Stomach (tissue), 9 donors: Measurements from ENCODE around the gene E2F8. TPM values are rescaled to one million over a fixed set of nuclear protein-coding genes. Genes with fewer than 3 reads are reported as not detected.

ENCODE experiments used
- DNase-seq, 2 donors: peaks; one replicate each; pipeline versions ENCODE4 v3.0.0 to v3.0.0-alpha.2; 2013 to 2019
- H3K27ac ChIP-seq, 5 donors: fragments of 200-600 bp in 4 of 5; sonication (generic) in 4 of 5; one replicate each; pipeline ENCODE4 v1.5.1; 2013 to 2019; ENCODE audit warnings: mild to moderate bottlenecking in 1 of 5, moderate library complexity in 1 of 5
- H3K27me3 ChIP-seq, 3 donors: fragments of 200-600 bp; sonication (generic); one replicate each; pipeline ENCODE4 v1.5.1; 2017 to 2019; ENCODE audit warnings: mixed run types in 1 of 3
- H3K36me3 ChIP-seq, 4 donors: fragments of 200-600 bp; sonication (generic); 1 replicate in 3 of 4; 2 replicates in 1 of 4; pipeline ENCODE4 v1.5.1; 2016 to 2019
- H3K4me1 ChIP-seq, 4 donors: fragments of 200-600 bp; sonication (generic); one replicate each; pipeline ENCODE4 v1.5.1; 2016 to 2019
- H3K4me3 ChIP-seq, 4 donors: fragments of 200-600 bp; sonication (generic) in 3 of 4; one replicate each; pipeline ENCODE4 v1.5.1; 2016 to 2019; ENCODE audit warnings: mild to moderate bottlenecking in 1 of 4
- H3K9me3 ChIP-seq, 4 donors: fragments of 200-600 bp; sonication (generic); one replicate each; pipeline ENCODE4 v1.5.1; 2016 to 2019
- CTCF ChIP-seq, 7 experiments: fragments of 450-650 bp in 4 of 7; fragments of 200-600 bp in 3 of 7; sonication (generic) in 3 of 7; IDR thresholded peaks; one replicate each; pipeline ENCODE4 v1.5.1; 2016 to 2019; ENCODE audit warnings: antibody characterized with exemption in 7 of 7, control low read depth in 2 of 7, mild to moderate bottlenecking in 1 of 7
- EP300 ChIP-seq: sonication (generic); formaldehyde crosslinking; IDR thresholded peaks from one replicate; pipeline ENCODE4 v1.6.1; 2017; ENCODE audit warnings: antibody characterized with exemption
- POLR2A ChIP-seq, 4 donors: fragments of 450-650 bp; IDR thresholded peaks; one replicate each; pipeline ENCODE4 v1.6.1; 2016; ENCODE audit warnings: antibody characterized with exemption in 4 of 4, control low read depth in 2 of 4, mild to moderate bottlenecking in 1 of 4, moderate library complexity in 1 of 4
- POLR2AphosphoS5 ChIP-seq, 3 donors: sonication (generic); formaldehyde crosslinking; IDR thresholded peaks; one replicate each; pipeline ENCODE4 v1.6.1; 2016; ENCODE audit warnings: antibody characterized with exemption in 3 of 3
- WGBS, 5 donors: extraction: QIAGEN DNeasy Blood & Tissue Kit in 3 of 5; methylation state at CpG; one replicate each; pipeline versions ENCODE4 v1.1.5 to v1.1.7; 2013 to 2018; 5-methylcytosine and 5-hydroxymethylcytosine counted together
- intact Hi-C: fragments of 100-400 bp; cut with DNase I; formaldehyde crosslinking; loops from one replicate; pipeline ENCODE4 v1.15.1; 2023; ENCODE audit warnings: low total_unique reads
- polyA plus RNA-seq, 3 donors: library from polyadenylated mRNA; stranded (reverse); fragments of 200-250 nt; gene quantifications; one replicate each; pipeline ENCODE4 v1.2.3, GENCODE V29; 2013
- total RNA-seq, 5 donors: library from RNA; depleted of rRNA; stranded (reverse); fragments of >200 nt; gene quantifications; one replicate each; pipeline versions ENCODE4 v1.1.0 to v1.2.3, GENCODE V29; 2014 to 2016
- donor health status: healthy with polysubstance abuse.
- donor health status: Bipolar disorder and iron deficiency.
- donor health status: healthy.

The E2F8 gene
- total and polyA plus RNA-seq, 8 donors, result 0.89 to 13.0 (median 3.2) TPM

GRCh38 chr11:19243143-19243542 is 2.4 kb upstream of the E2F8 start:
- Histone ChIP-seq H3K9me3 (no peaks in the 10 kb centered on the region), H3K4me1 (peaks cover 15 to 60% (median 32%) of the 10 kb centered on the region in 4 donors), H3K36me3 (no peaks in the 10 kb centered on the region), H3K4me3 (no peak overlapping the region), H3K27ac (peak overlapping the region in 3 of 5 donors; percentile 15 to 48 (median 30)), H3K27me3 (peaks cover 12 to 68% (median 21%) of the 10 kb centered on the region in 3 donors)
- WGBS, 5 donors, result 58 to 67% (median 62%) methylated on average over 5 of the region's 5 CpGs
- TF ChIP-seq EP300 (no peak), POLR2A (IDR thresholded peaks at IDR 0.05) (no peak), POLR2AphosphoS5 (IDR thresholded peaks at IDR 0.05) (no peak), CTCF (IDR thresholded peaks at IDR 0.05) (no peak)
- DNase-seq, result no peak
- intact Hi-C loops, result no loop called here

GRCh38 chr11:19242179-19242932 is 1.6 kb upstream of the E2F8 start:
- Histone ChIP-seq H3K4me1 (peaks cover 15 to 66% (median 35%) of the 10 kb centered on the region in 4 donors), H3K27me3 (peaks cover 12 to 76% (median 21%) of the 10 kb centered on the region in 3 donors), H3K36me3 (no peaks in the 10 kb centered on the region), H3K27ac (peak overlapping the region in 3 of 5 donors; percentile 2 to 66 (median 56)), H3K9me3 (no peaks in the 10 kb centered on the region), H3K4me3 (peak overlapping the region; percentile 68 to 97 (median 83))
- DNase-seq, result peak in 1 of 2 donors; percentile 48
- WGBS, 5 donors, result 9 to 14% (median 13%) methylated on average over 43 to 55 of the region's 55 CpGs
- TF ChIP-seq CTCF (IDR thresholded peaks at IDR 0.05) (no peak), POLR2AphosphoS5 (IDR thresholded peaks at IDR 0.05) (no peak), POLR2A (IDR thresholded peaks at IDR 0.05) (no peak), EP300 (no peak)
- intact Hi-C loops, result no loop called here

GRCh38 chr11:19241260-19242178 is 774 bp upstream of the E2F8 start:
- H3K27me3 ChIP-seq, result peaks cover 12 to 84% (median 21%) of the 10 kb centered on the region in 3 donors
- WGBS, 5 donors, result 0 to 2% (median 1%) methylated on average over 54 to 92 of the region's 92 CpGs
- H3K4me3 ChIP-seq, result peak overlapping the region; percentile 68 to 97 (median 83)
- H3K9me3 ChIP-seq, result no peaks in the 10 kb centered on the region
- TF ChIP-seq CTCF (IDR thresholded peaks at IDR 0.05) (no peak), POLR2AphosphoS5 (IDR thresholded peaks at IDR 0.05) (no peak), POLR2A (IDR thresholded peaks at IDR 0.05) (no peak), EP300 (no peak)
- peak in 1 of 2 donors; percentile 73 for DNase-seq
- no peaks in the 10 kb centered on the region for H3K36me3 ChIP-seq
- peaks cover 15 to 66% (median 35%) of the 10 kb centered on the region in 4 donors for H3K4me1 ChIP-seq
- intact Hi-C loops, result no loop called here
- H3K27ac ChIP-seq, result peak overlapping the region in 4 of 5 donors; percentile 24 to 66 (median 57)

GRCh38 chr11:19239039-19239438 is 1.7 kb downstream of the E2F8 start:
- no peak for TF ChIP-seq POLR2AphosphoS5 (IDR thresholded peaks at IDR 0.05)
- no peak for TF ChIP-seq EP300
- no peak for TF ChIP-seq CTCF (IDR thresholded peaks at IDR 0.05)
- no peak for TF ChIP-seq POLR2A (IDR thresholded peaks at IDR 0.05)
- H3K27ac ChIP-seq, result no peak overlapping the region
- H3K4me3 ChIP-seq, result no peak overlapping the region
- intact Hi-C loops, result no loop called here
- no peak for DNase-seq
- WGBS, 5 donors, result 29 to 79% (median 49%) methylated on average over 3 of the region's 3 CpGs
- H3K27me3 ChIP-seq, result peaks cover 12 to 71% (median 21%) of the 10 kb centered on the region in 3 donors
- H3K36me3 ChIP-seq, result no peaks in the 10 kb centered on the region
- no peaks in the 10 kb centered on the region for H3K9me3 ChIP-seq
- H3K4me1 ChIP-seq, result peaks cover 15 to 53% (median 35%) of the 10 kb centered on the region in 4 donors
